K562 (cell line): Measurements from ENCODE around the gene FDX1.

Experiments
- BCL6 ChIP-seq: fragments of 250-450 bp; sonication (Bioruptor Pico); IDR thresholded peaks from 2 replicates; pipeline ENCODE4 v1.4.0; 2020
- NR2C2 ChIP-seq, 2 experiments: fragments of 200-800 bp in 1 of 2; sonication (Bioruptor generic) in 1 of 2; sonication (generic) in 1 of 2; formaldehyde crosslinking in 1 of 2; IDR thresholded peaks; 2 replicates each; pipeline versions ENCODE4 v1.6.1 to v1.8.0; 2016 to 2022; ENCODE audit warnings: mild to moderate bottlenecking in 1 of 2, missing compliant biosample characterization in 1 of 2, missing genetic modification characterization in 1 of 2, missing genetic modification reagents in 1 of 2
- NRF1 ChIP-seq, 2 experiments: fragments of 450-650 bp; IDR thresholded peaks in 1 of 2; conservative IDR thresholded peaks in 1 of 2; 2 replicates each; pipeline ENCODE4 v1.6.1; 2014; ENCODE audit warnings: mild to moderate bottlenecking in 2 of 2
- TF ChIP-seq, protein P1 (sequence below), 2 experiments: fragments of 450-650 bp; conservative IDR thresholded peaks; 2 replicates each; pipeline ENCODE4 v1.6.1; 2017; ENCODE audit warnings: mild to moderate bottlenecking in 2 of 2, moderate library complexity in 2 of 2

GRCh38 chr11:110392056-110392455, 37.7 kb upstream of the FDX1 start:
- TF ChIP-seq NR2C2 (CRISPR knock-in tag; IDR thresholded peaks at IDR 0.05) = no peak
- no peak for TF ChIP-seq NR2C2 (tag; IDR thresholded peaks at IDR 0.05)
- no peak for TF ChIP-seq NRF1 (conservative IDR thresholded peaks at IDR 0.05 in 1 of 2, IDR thresholded peaks at IDR 0.05 in 1 of 2)
- no peak for TF ChIP-seq BCL6
- TF ChIP-seq, protein P1, sequence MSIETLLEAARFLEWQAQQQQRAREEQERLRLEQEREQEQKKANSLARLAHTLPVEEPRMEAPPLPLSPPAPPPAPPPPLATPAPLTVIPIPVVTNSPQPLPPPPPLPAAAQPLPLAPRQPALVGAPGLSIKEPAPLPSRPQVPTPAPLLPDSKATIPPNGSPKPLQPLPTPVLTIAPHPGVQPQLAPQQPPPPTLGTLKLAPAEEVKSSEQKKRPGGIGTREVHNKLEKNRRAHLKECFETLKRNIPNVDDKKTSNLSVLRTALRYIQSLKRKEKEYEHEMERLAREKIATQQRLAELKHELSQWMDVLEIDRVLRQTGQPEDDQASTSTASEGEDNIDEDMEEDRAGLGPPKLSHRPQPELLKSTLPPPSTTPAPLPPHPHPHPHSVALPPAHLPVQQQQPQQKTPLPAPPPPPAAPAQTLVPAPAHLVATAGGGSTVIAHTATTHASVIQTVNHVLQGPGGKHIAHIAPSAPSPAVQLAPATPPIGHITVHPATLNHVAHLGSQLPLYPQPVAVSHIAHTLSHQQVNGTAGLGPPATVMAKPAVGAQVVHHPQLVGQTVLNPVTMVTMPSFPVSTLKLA (conservative IDR thresholded peaks at IDR 0.05) = no peak
